Type B pancreatic cell (in vitro differentiated cells): ENCODE data around the gene ILDR1. TPM values are rescaled to one million over a fixed set of nuclear protein-coding genes. Genes with fewer than 3 reads are reported as not detected.

Experiments
- DNase-seq: peaks from one replicate; pipeline ENCODE4 v3.0.0; 2021; ENCODE audit warnings: mixed read lengths; ENCODE audit not compliant: unreplicated experiment; ENCODE audit errors: extremely low spot score
- H3K27ac Mint-ChIP-seq: 2 replicates; pipeline ENCODE4 v1.8.0; 2021; ENCODE audit warnings: mild to moderate bottlenecking, mixed read lengths
- H3K27me3 Mint-ChIP-seq: 2 replicates; pipeline ENCODE4 v1.8.0; 2021; ENCODE audit warnings: mixed read lengths
- H3K36me3 Mint-ChIP-seq: 2 replicates; pipeline ENCODE4 v1.8.0; 2021; ENCODE audit warnings: mixed read lengths
- H3K4me1 Mint-ChIP-seq: one replicate; pipeline ENCODE4 v1.8.0; 2021; ENCODE audit warnings: mixed read lengths; ENCODE audit not compliant: unreplicated experiment
- H3K4me3 Mint-ChIP-seq: 2 replicates; pipeline ENCODE4 v1.8.0; 2021; ENCODE audit warnings: mild to moderate bottlenecking, mixed read lengths
- H3K9me3 Mint-ChIP-seq: 2 replicates; pipeline ENCODE4 v1.8.0; 2021; ENCODE audit warnings: mixed read lengths
- total RNA-seq: library from RNA; stranded (reverse); gene quantifications from 2 replicates; pipeline ENCODE4 v1.2.1, GENCODE V29; 2021; ENCODE audit warnings: low replicate concordance
- TF ChIP-seq, protein P1 (sequence below): fragments of 200-600 bp; sonication (generic); conservative IDR thresholded peaks from 2 replicates; pipeline ENCODE4 v1.5.0; 2021; ENCODE audit warnings: antibody characterized with exemption, mild to moderate bottlenecking

Gene ILDR1
- total RNA-seq, 1 donor from 2014 or later, result 2.6 TPM

DNA sequence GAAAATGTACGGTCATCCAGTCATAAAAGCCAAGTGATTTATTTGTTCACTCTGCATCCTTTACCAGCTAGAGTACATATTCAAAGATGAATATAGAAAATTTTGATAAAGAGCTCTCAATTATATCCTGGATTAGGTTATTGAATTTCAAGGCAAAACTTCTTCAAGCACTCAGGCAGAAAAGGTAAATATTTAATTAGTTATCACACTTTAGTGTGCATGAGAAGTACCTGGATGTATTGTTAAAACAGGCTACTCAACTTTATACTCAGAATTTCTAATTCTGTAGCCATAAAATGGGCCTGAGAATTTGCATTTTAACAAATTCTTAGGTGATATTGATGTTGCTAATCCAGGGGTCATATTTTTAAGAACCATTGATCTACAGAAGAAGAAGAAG is 45.3 kb downstream of the ILDR1 start:
- H3K4me1 Mint-ChIP-seq, result no peaks in the 10 kb centered on the region
- H3K9me3 Mint-ChIP-seq, result no peaks in the 10 kb centered on the region
- no peak for DNase-seq
- no peaks in the 10 kb centered on the region for H3K27me3 Mint-ChIP-seq
- no peaks in the 10 kb centered on the region for H3K36me3 Mint-ChIP-seq
- TF ChIP-seq, protein P1, sequence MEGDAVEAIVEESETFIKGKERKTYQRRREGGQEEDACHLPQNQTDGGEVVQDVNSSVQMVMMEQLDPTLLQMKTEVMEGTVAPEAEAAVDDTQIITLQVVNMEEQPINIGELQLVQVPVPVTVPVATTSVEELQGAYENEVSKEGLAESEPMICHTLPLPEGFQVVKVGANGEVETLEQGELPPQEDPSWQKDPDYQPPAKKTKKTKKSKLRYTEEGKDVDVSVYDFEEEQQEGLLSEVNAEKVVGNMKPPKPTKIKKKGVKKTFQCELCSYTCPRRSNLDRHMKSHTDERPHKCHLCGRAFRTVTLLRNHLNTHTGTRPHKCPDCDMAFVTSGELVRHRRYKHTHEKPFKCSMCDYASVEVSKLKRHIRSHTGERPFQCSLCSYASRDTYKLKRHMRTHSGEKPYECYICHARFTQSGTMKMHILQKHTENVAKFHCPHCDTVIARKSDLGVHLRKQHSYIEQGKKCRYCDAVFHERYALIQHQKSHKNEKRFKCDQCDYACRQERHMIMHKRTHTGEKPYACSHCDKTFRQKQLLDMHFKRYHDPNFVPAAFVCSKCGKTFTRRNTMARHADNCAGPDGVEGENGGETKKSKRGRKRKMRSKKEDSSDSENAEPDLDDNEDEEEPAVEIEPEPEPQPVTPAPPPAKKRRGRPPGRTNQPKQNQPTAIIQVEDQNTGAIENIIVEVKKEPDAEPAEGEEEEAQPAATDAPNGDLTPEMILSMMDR, result no peak
- no peak overlapping the region for H3K4me3 Mint-ChIP-seq
- H3K27ac Mint-ChIP-seq, result no peak overlapping the region

- TF ChIP-seq, protein P1, result no peak
- H3K27ac Mint-ChIP-seq, result no peak overlapping the region
- H3K27me3 Mint-ChIP-seq, result no peaks in the 10 kb centered on the region
- H3K9me3 Mint-ChIP-seq, result no peaks in the 10 kb centered on the region
- H3K4me1 Mint-ChIP-seq, result no peaks in the 10 kb centered on the region
- no peak for DNase-seq
- no peaks in the 10 kb centered on the region for H3K36me3 Mint-ChIP-seq
- no peak overlapping the region for H3K4me3 Mint-ChIP-seq
These were observed 46.2 kb downstream of the ILDR1 start for GRCh38 chr3:121975702-121976302.

DNA sequence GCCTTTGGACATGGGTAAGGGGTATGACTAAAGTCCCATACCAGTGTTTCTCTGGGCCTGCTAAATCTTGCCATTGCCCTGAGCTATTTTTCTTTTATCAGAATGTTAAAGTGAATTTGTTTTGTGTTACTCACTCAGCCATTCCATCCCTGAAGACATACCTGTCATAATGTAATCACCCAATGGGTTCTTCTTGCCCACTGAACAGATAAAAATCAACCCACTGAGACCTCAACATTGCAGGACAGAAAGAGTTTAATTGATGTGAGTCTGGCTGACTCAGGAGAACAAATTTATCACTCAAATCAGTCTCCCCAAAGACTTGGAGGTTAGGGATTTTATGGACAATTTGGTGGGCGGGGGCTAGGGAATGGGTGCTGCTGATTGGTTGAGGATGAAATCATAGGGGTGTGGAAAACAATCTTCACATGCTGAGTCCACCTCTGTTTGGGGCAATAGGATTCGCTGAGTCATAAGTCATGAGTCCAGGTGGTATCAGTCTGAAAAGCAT is 47.4 kb downstream of the ILDR1 start:
- Mint-ChIP-seq H3K4me1 (no peaks in the 10 kb centered on the region), H3K9me3 (no peaks in the 10 kb centered on the region), H3K27ac (no peak overlapping the region), H3K4me3 (no peak overlapping the region), H3K36me3 (no peaks in the 10 kb centered on the region), H3K27me3 (no peaks in the 10 kb centered on the region)
- TF ChIP-seq, protein P1, result no peak
- DNase-seq, result no peak

GRCh38 chr3:121970047-121970446 is 52.0 kb downstream of the ILDR1 start:
- H3K4me1 Mint-ChIP-seq, result no peaks in the 10 kb centered on the region
- peaks cover 4% of the 10 kb centered on the region for H3K27me3 Mint-ChIP-seq
- H3K36me3 Mint-ChIP-seq, result no peaks in the 10 kb centered on the region
- DNase-seq, result no peak
- no peak overlapping the region for H3K27ac Mint-ChIP-seq
- TF ChIP-seq, protein P1, result no peak
- no peaks in the 10 kb centered on the region for H3K9me3 Mint-ChIP-seq
- no peak overlapping the region for H3K4me3 Mint-ChIP-seq

DNA sequence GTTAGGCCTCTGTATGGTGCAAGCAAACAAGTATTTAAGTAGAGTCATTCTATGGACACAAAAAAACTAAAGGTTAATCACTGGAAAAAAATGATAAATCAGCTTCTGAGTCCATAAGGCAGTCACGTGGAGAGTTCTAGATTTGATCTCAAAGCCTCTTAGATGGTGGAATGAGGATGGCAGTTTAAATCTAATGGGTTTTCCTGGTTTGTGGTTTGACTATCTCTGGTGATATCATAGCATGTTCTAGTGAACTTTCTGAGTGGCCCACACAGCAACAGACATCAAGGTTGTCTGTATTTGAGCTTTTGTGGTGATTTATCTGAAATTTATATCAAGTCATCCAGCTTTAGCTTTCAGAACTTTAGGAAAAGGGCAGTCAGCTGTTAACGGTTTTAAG is 52.4 kb downstream of the ILDR1 start:
- Mint-ChIP-seq H3K27ac (no peak overlapping the region), H3K27me3 (peaks cover 4% of the 10 kb centered on the region)

More for the DNA sequence above, 52.4 kb downstream of the ILDR1 start:
- Mint-ChIP-seq H3K9me3 (no peaks in the 10 kb centered on the region), H3K36me3 (no peaks in the 10 kb centered on the region), H3K4me1 (no peaks in the 10 kb centered on the region), H3K4me3 (no peak overlapping the region)
- TF ChIP-seq, protein P1, result no peak
- no peak for DNase-seq
